ENCODE results near the gene C19orf12.

Gene C19orf12

GRCh38 chr19:29699861-29700260 lies 15.2 kb downstream of the C19orf12 start:
- TF ChIP-seq, protein P1, sequence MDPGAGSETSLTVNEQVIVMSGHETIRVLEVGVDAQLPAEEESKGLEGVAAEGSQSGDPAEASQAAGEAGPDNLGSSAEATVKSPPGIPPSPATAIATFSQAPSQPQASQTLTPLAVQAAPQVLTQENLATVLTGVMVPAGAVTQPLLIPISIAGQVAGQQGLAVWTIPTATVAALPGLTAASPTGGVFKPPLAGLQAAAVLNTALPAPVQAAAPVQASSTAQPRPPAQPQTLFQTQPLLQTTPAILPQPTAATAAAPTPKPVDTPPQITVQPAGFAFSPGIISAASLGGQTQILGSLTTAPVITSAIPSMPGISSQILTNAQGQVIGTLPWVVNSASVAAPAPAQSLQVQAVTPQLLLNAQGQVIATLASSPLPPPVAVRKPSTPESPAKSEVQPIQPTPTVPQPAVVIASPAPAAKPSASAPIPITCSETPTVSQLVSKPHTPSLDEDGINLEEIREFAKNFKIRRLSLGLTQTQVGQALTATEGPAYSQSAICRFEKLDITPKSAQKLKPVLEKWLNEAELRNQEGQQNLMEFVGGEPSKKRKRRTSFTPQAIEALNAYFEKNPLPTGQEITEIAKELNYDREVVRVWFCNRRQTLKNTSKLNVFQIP (CRISPR knock-in tag; IDR thresholded peaks at IDR 0.05; ENCODE audit: borderline replicate concordance, low read depth): no peak
- TF ChIP-seq ZC3H10 (CRISPR knock-in tag; IDR thresholded peaks at IDR 0.05) (no peak), ZFP3 (CRISPR knock-in tag; IDR thresholded peaks at IDR 0.05) (no peak), ESRRG (CRISPR knock-in tag; IDR thresholded peaks at IDR 0.05) (no peak), TOX (CRISPR knock-in tag; IDR thresholded peaks at IDR 0.05; ENCODE audit: borderline replicate concordance) (no peak), ZFP30 (CRISPR knock-in tag; IDR thresholded peaks at IDR 0.05) (no peak), BACH2 (CRISPR knock-in tag; IDR thresholded peaks at IDR 0.05; ENCODE audit: borderline replicate concordance) (no peak), ISL1 (CRISPR knock-in tag; IDR thresholded peaks at IDR 0.05) (no peak), SNAI2 (CRISPR knock-in tag; IDR thresholded peaks at IDR 0.05) (no peak), ZNF565 (CRISPR knock-in tag; conservative IDR thresholded peaks at IDR 0.05; ENCODE audit: low read depth) (no peak), GLIS3 (CRISPR knock-in tag; IDR thresholded peaks at IDR 0.05) (no peak)
- TF ChIP-seq, protein P2, sequence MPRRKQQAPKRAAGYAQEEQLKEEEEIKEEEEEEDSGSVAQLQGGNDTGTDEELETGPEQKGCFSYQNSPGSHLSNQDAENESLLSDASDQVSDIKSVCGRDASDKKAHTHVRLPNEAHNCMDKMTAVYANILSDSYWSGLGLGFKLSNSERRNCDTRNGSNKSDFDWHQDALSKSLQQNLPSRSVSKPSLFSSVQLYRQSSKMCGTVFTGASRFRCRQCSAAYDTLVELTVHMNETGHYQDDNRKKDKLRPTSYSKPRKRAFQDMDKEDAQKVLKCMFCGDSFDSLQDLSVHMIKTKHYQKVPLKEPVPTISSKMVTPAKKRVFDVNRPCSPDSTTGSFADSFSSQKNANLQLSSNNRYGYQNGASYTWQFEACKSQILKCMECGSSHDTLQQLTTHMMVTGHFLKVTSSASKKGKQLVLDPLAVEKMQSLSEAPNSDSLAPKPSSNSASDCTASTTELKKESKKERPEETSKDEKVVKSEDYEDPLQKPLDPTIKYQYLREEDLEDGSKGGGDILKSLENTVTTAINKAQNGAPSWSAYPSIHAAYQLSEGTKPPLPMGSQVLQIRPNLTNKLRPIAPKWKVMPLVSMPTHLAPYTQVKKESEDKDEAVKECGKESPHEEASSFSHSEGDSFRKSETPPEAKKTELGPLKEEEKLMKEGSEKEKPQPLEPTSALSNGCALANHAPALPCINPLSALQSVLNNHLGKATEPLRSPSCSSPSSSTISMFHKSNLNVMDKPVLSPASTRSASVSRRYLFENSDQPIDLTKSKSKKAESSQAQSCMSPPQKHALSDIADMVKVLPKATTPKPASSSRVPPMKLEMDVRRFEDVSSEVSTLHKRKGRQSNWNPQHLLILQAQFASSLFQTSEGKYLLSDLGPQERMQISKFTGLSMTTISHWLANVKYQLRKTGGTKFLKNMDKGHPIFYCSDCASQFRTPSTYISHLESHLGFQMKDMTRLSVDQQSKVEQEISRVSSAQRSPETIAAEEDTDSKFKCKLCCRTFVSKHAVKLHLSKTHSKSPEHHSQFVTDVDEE (CRISPR knock-in tag; IDR thresholded peaks at IDR 0.05): no peak

DNA sequence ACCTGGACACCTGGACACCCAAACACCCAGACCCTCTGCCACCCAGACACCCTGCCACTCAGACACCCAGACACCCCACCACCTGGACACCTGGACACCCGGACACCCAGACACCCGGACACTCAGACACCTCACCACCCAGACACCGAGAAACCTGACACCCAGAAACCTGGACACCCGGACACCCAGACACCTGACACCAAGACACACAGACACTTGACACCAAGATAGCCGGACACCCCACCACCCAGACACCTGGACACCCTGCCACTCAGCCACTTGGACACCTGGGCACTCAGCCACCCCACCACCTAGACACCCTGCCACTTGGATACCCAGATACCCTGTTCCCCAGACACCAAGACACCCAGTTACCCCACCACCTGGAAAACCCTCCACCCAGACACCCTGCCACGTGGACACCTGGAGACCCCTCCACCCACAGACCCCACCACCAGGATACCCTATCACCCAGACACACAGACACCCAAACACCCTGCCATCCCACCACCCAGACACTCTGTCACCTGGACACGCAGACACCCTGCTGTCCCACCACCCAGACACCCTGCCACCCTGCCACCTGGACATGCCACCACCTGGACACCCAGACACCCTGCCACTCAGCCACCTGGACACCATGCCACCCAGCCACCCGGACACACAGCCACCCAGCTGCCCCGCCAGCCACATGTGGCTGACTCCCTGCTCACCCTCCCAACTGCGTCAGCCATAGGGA lies 17.4 kb downstream of the C19orf12 start:
- TF ChIP-seq ZFP3 (CRISPR knock-in tag; IDR thresholded peaks at IDR 0.05) (no peak), OSR1 (CRISPR knock-in tag; IDR thresholded peaks at IDR 0.05) (no peak), RARB (CRISPR knock-in tag; IDR thresholded peaks at IDR 0.05) (no peak), ZNF8 (CRISPR knock-in tag; IDR thresholded peaks at IDR 0.05) (no peak), ZC3H10 (CRISPR knock-in tag; IDR thresholded peaks at IDR 0.05) (no peak), CREB5 (CRISPR knock-in tag; IDR thresholded peaks at IDR 0.05; ENCODE audit: low read depth) (no peak), ARNTL (CRISPR knock-in tag; IDR thresholded peaks at IDR 0.05; ENCODE audit: borderline replicate concordance, low read depth) (no peak), ZNF565 (CRISPR knock-in tag; conservative IDR thresholded peaks at IDR 0.05; ENCODE audit: low read depth) (no peak), GLIS3 (CRISPR knock-in tag; IDR thresholded peaks at IDR 0.05) (no peak)
- TF ChIP-seq, protein P2 (CRISPR knock-in tag; IDR thresholded peaks at IDR 0.05): no peak
- ATAC-seq: no peak

More at GRCh38 chr19:29699861-29700260, 15.2 kb downstream of the C19orf12 start:
- ATAC-seq: no peak

GRCh38 chr19:29696565-29696846 lies 18.6 kb downstream of the C19orf12 start:
- ATAC-seq: no peak
- TF ChIP-seq CSDC2 (CRISPR knock-in tag; IDR thresholded peaks at IDR 0.05) (no peak), ARNTL (CRISPR knock-in tag; IDR thresholded peaks at IDR 0.05; ENCODE audit: borderline replicate concordance, low read depth) (no peak), CREB5 (CRISPR knock-in tag; IDR thresholded peaks at IDR 0.05; ENCODE audit: low read depth) (no peak), ZFP30 (CRISPR knock-in tag; IDR thresholded peaks at IDR 0.05) (no peak), TCF4 (CRISPR knock-in tag; IDR thresholded peaks at IDR 0.05; ENCODE audit: borderline replicate concordance) (no peak), RARB (CRISPR knock-in tag; IDR thresholded peaks at IDR 0.05) (no peak), SNAI2 (CRISPR knock-in tag; IDR thresholded peaks at IDR 0.05) (no peak), GLIS3 (CRISPR knock-in tag; IDR thresholded peaks at IDR 0.05) (no peak), PPARA (CRISPR knock-in tag; IDR thresholded peaks at IDR 0.05; ENCODE audit: borderline replicate concordance) (no peak), CSRNP3 (CRISPR knock-in tag; IDR thresholded peaks at IDR 0.05) (no peak), OSR1 (CRISPR knock-in tag; IDR thresholded peaks at IDR 0.05) (no peak), ZNF70 (CRISPR knock-in tag; IDR thresholded peaks at IDR 0.05) (no peak), ZFP3 (CRISPR knock-in tag; IDR thresholded peaks at IDR 0.05) (no peak), ISL1 (CRISPR knock-in tag; IDR thresholded peaks at IDR 0.05) (no peak), ZNF8 (CRISPR knock-in tag; IDR thresholded peaks at IDR 0.05) (no peak), ZNF565 (CRISPR knock-in tag; conservative IDR thresholded peaks at IDR 0.05; ENCODE audit: low read depth) (no peak)
- TF ChIP-seq, protein P1 (CRISPR knock-in tag; IDR thresholded peaks at IDR 0.05; ENCODE audit: borderline replicate concordance, low read depth): no peak

Measured in SK-N-SH treated with all-trans-retinoic acid at 6 μM for 48 hours (cell line).